ENCODE measurements around the gene SMARCAD1. TPM values are rescaled to one million over a fixed set of nuclear protein-coding genes. Genes with fewer than 3 reads are reported as not detected.

SMARCAD1 gene
- total and polyA plus RNA-seq, 4 donors, result 7.5 to 58.3 (median 14.4) TPM

- peak in 1 of 3 donors; percentile 8 for DNase-seq
- no peak for TF ChIP-seq CTCF (IDR thresholded peaks at IDR 0.05; ENCODE audit: control extremely low read depth, extremely low read depth)
- H3K27me3 ChIP-seq (ENCODE audit: control insufficient read depth in 3 of 3, insufficient read depth in 3 of 3, low read length in 2 of 3), result no peaks in the 10 kb centered on the region
- peaks cover 2 to 18% (median 10%) of the 10 kb centered on the region in 4 donors for H3K36me3 ChIP-seq (ENCODE audit: control insufficient read depth in 4 of 4, insufficient read depth in 4 of 4, low read length in 4 of 4)
- H3K4me3 ChIP-seq, result no peak overlapping the region
- H3K27ac ChIP-seq (ENCODE audit: low read depth in 1 of 2, low read length in 1 of 2), result no peak overlapping the region
- no peak for ATAC-seq (ENCODE audit: insufficient read depth, low FRiP score)
- no peaks in the 10 kb centered on the region for H3K9me3 ChIP-seq (ENCODE audit: control insufficient read depth in 4 of 4, insufficient read depth in 3 of 4, low read length in 3 of 4)
- H3K9ac ChIP-seq (ENCODE audit: insufficient read depth in 1 of 2, low read length in 2 of 2), result no peak overlapping the region
- H3K4me1 ChIP-seq (ENCODE audit: control insufficient read depth in 5 of 5, insufficient read depth in 5 of 5, low read length in 5 of 5), result peaks cover 0 to 11% (median 0%) of the 10 kb centered on the region in 5 donors
These were observed 17.8 kb downstream of the SMARCAD1 start for GRCh38 chr4:94225449-94225848.

- H3K9me3 ChIP-seq (ENCODE audit: control insufficient read depth in 4 of 4, insufficient read depth in 3 of 4, low read length in 3 of 4), result no peaks in the 10 kb centered on the region
- 95 to 97% methylated on average over 4 of the region's 4 CpGs for WGBS, 2 donors
- no peak for ATAC-seq (ENCODE audit: insufficient read depth, low FRiP score)
- no peak overlapping the region for H3K4me3 ChIP-seq
- peaks cover 0 to 11% (median 0%) of the 10 kb centered on the region in 5 donors for H3K4me1 ChIP-seq (ENCODE audit: control insufficient read depth in 5 of 5, insufficient read depth in 5 of 5, low read length in 5 of 5)
- peaks cover 2 to 10% (median 7%) of the 10 kb centered on the region in 4 donors for H3K36me3 ChIP-seq (ENCODE audit: control insufficient read depth in 4 of 4, insufficient read depth in 4 of 4, low read length in 4 of 4)
- no peak overlapping the region for H3K9ac ChIP-seq (ENCODE audit: insufficient read depth in 1 of 2, low read length in 2 of 2)
- no peak for DNase-seq
- H3K27me3 ChIP-seq (ENCODE audit: control insufficient read depth in 3 of 3, insufficient read depth in 3 of 3, low read length in 2 of 3), result no peaks in the 10 kb centered on the region
- no peak for TF ChIP-seq CTCF (IDR thresholded peaks at IDR 0.05; ENCODE audit: control extremely low read depth, extremely low read depth)
- no peak overlapping the region for H3K27ac ChIP-seq (ENCODE audit: low read depth in 1 of 2, low read length in 1 of 2)
These were observed 19.1 kb downstream of the SMARCAD1 start for GRCh38 chr4:94226763-94227162.

GRCh38 chr4:94228493-94229216, 21.0 kb downstream of the SMARCAD1 start:
- 89 to 91% methylated on average over 5 of the region's 5 CpGs for WGBS, 2 donors
- ATAC-seq (ENCODE audit: insufficient read depth, low FRiP score) (no peak), DNase-seq (peak in 2 of 3 donors; percentile 43 to 59)
- no peaks in the 10 kb centered on the region for H3K9me3 ChIP-seq (ENCODE audit: control insufficient read depth in 4 of 4, insufficient read depth in 3 of 4, low read length in 3 of 4)
- H3K9ac ChIP-seq (ENCODE audit: insufficient read depth in 1 of 2, low read length in 2 of 2), result no peak overlapping the region
- peaks cover 2 to 15% (median 7%) of the 10 kb centered on the region in 4 donors for H3K36me3 ChIP-seq (ENCODE audit: control insufficient read depth in 4 of 4, insufficient read depth in 4 of 4, low read length in 4 of 4)
- no peak overlapping the region for H3K4me3 ChIP-seq
- no peaks in the 10 kb centered on the region for H3K27me3 ChIP-seq (ENCODE audit: control insufficient read depth in 3 of 3, insufficient read depth in 3 of 3, low read length in 2 of 3)
- H3K27ac ChIP-seq (ENCODE audit: low read depth in 1 of 2, low read length in 1 of 2), result no peak overlapping the region
- peaks cover 0 to 11% (median 0%) of the 10 kb centered on the region in 5 donors for H3K4me1 ChIP-seq (ENCODE audit: control insufficient read depth in 5 of 5, insufficient read depth in 5 of 5, low read length in 5 of 5)
- TF ChIP-seq CTCF (IDR thresholded peaks at IDR 0.05; ENCODE audit: control extremely low read depth, extremely low read depth), result no peak

All from lung (tissue), 12 donors.